Measurements from ENCODE around the gene TMEM42. TPM values are rescaled to one million over a fixed set of nuclear protein-coding genes. Genes with fewer than 3 reads are reported as not detected.

TMEM42 gene
- total and polyA plus RNA-seq, 9 of the 15 experiments (the other 6 are each of a cell fraction or from before 2014, with no cell fraction given), result 0.53 to 1.6 (median 0.98) TPM

- WGBS (ENCODE audit: insufficient coverage, low coverage, missing lambda C conversion rate), result 46% methylated on average over 5 of the region's 5 CpGs
Measured at GRCh38 chr3:44874308-44874707, 12.6 kb downstream of the TMEM42 start, which contains the start of gene TGM4. TGM4 (plus strand) TSS chr3:44874608; CDS start chr3:44874679, 71 bp downstream.

More at GRCh38 chr3:44874308-44874707, 12.6 kb downstream of the TMEM42 start, which contains the start of gene TGM4:
- DNase-seq (ENCODE audit: extremely low read depth in 1 of 4, low spot score in 3 of 4) (no peak), ATAC-seq (no peak), FAIRE-seq (no peak)
- in situ Hi-C loops (cut with MboI) (no loop called here), intact Hi-C loops (cut with micrococcal nuclease) (no loop called here)
- Histone ChIP-seq H2AFZ (ENCODE audit: low read depth, low read length) (no peak within 1 kb of the TSS), H4K20me1 (replicated peaks; ENCODE audit: control insufficient read depth, insufficient read depth, low read length) (no peaks in the 10 kb centered on the region), H3K9me1 (ENCODE audit: control insufficient read depth, insufficient read depth, low read length) (no peaks in the 10 kb centered on the region), H3K27ac (ENCODE audit: extremely low read depth, low read depth, low read length) (no peak within 1 kb of the TSS), H3K9ac (ENCODE audit: insufficient read depth in 1 of 2, low read depth in 2 of 2, low read length in 2 of 2) (no peak within 1 kb of the TSS), H3K4me2 (ENCODE audit: insufficient read depth, low read length) (no peak within 1 kb of the TSS), H3K9me3 (replicated peaks; ENCODE audit: control insufficient read depth, insufficient read depth, low read depth, low read length) (no peaks in the 10 kb centered on the region), H3K79me2 (ENCODE audit: control insufficient read depth, insufficient read depth, low read length) (no peaks in the 10 kb centered on the region), H3K4me1 (replicated peaks in 1 of 2; ENCODE audit: control insufficient read depth in 2 of 2, insufficient read depth in 2 of 2, low read length in 2 of 2) (no peaks in the 10 kb centered on the region), H3K4me3 (no peak within 1 kb of the TSS), H3K27me3 (ENCODE audit: control insufficient read depth in 2 of 2, insufficient read depth in 2 of 2, low read length in 2 of 2) (no peaks in the 10 kb centered on the region), H3K36me3 (ENCODE audit: control insufficient read depth, insufficient read depth, low read length) (no peaks in the 10 kb centered on the region)
- POLR2A ChIA-PET, result no interaction called here
- TF ChIP-seq, protein P1, sequence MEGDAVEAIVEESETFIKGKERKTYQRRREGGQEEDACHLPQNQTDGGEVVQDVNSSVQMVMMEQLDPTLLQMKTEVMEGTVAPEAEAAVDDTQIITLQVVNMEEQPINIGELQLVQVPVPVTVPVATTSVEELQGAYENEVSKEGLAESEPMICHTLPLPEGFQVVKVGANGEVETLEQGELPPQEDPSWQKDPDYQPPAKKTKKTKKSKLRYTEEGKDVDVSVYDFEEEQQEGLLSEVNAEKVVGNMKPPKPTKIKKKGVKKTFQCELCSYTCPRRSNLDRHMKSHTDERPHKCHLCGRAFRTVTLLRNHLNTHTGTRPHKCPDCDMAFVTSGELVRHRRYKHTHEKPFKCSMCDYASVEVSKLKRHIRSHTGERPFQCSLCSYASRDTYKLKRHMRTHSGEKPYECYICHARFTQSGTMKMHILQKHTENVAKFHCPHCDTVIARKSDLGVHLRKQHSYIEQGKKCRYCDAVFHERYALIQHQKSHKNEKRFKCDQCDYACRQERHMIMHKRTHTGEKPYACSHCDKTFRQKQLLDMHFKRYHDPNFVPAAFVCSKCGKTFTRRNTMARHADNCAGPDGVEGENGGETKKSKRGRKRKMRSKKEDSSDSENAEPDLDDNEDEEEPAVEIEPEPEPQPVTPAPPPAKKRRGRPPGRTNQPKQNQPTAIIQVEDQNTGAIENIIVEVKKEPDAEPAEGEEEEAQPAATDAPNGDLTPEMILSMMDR (IDR thresholded peaks at IDR 0.05 in 2 of 3, conservative IDR thresholded peaks at IDR 0.05 in 1 of 3; ENCODE audit: insufficient read depth in 2 of 3, low read depth in 1 of 3, low read length in 3 of 3), result no peak
- TF ChIP-seq ZNF217 (CRISPR knock-in tag; IDR thresholded peaks at IDR 0.05) (no peak), RB1 (IDR thresholded peaks at IDR 0.05; ENCODE audit: low read depth) (no peak), MCM2 (IDR thresholded peaks at IDR 0.05; ENCODE audit: low read depth) (no peak), IRF2 (CRISPR knock-in tag; IDR thresholded peaks at IDR 0.05) (no peak), KLF10 (CRISPR knock-in tag; IDR thresholded peaks at IDR 0.05) (no peak), SMAD3 (CRISPR knock-in tag; conservative IDR thresholded peaks at IDR 0.05) (no peak), SRSF9 (IDR thresholded peaks at IDR 0.05; ENCODE audit: borderline replicate concordance, low read depth, low read length) (no peak), ZNF274 (IDR thresholded peaks at IDR 0.05; ENCODE audit: borderline replicate concordance, low read depth, low read length) (no peak), PRPF4 (IDR thresholded peaks at IDR 0.05; ENCODE audit: insufficient read depth, low read depth, low read length, poor library complexity, severe bottlenecking) (no peak)
- CTCF ChIA-PET (ENCODE audit: low intra/inter-chr PET ratio), result no interaction called here
- BruUV-seq (replicated peaks), result no TSS peak
